NCI-H446 treated with DMSO at 0.1 percent for 48 hours (cell line): Measurements from ENCODE around the gene FRMPD3.
"Not testable (repeated sequence)": the region's sequence is repeated elsewhere in the genome, so short reads cannot be mapped to it uniquely, and the experiment has no call there.

Source experiments
- DNase-seq: peaks from one replicate; lab custom pipeline; 2025; lab: John Stamatoyannopoulos, UW

FRMPD3 gene

DNA sequence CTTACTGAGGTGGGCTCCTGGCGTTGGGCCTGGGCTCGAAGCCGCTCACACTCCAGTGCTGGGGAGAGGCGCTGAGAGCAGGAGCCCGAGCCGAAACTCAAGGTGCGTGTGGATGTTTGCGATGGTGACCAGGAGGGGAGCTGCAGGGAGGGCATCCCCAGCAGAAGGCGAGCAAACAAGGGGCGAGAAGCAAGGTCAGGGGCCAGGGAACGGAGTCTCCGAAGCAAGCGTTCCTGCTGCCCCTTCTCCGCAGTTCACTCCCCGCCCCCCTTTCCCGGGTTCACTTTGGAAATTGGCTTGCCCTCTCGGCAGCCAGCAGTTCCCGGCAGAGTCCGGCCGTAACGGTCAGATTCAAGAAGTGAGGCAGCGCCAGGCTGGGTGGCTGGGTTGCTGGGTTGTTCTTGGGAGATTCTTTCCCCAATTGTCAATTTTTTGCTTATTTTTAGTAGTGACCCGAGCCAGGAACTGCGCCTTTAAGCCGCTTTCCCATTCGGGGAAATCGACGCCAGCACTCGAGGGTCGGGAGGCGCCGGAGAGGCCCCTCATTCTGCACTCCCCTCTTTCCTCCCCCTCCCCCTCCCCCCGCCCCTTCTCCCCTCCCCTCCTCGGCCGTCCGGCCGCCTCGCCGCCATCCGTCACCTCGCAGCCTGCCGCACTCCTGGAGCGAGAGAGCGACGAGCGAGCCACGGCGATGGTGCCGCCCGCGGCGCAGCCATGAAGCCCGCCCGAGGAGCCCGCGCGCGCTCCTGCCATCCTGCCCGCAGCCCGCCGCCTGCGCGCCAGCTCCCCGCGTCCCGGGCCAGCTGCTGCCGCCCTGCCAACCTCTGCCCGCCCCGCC lies at the start of gene FRMPD3:
FRMPD3 (plus strand) TSS at position 655 of the 838 bp plus-strand sequence. CDS start 76,937 bp downstream, outside the sequence.
- no peak for DNase-seq

DNA sequence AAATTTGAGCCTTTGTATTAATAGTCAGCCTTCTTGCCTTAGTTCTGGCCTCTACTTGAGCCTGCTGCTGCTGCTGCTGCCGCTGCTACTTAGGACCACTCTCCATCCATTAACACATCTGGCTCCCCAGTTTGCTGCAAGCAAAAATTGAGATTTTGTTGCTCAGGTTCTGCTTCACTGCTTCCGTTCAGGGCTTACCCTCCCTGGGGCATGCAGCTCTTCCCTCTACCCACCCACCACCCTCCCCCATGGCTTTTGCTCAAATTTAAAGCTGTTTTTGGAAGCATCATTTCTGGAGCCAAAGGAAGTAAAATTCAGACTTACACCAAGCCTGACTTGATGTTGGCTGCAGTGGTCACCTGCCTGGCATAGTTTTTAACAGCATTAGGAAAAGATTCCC lies 28.9 kb upstream of the FRMPD3 start:
- DNase-seq: no peak

DNA sequence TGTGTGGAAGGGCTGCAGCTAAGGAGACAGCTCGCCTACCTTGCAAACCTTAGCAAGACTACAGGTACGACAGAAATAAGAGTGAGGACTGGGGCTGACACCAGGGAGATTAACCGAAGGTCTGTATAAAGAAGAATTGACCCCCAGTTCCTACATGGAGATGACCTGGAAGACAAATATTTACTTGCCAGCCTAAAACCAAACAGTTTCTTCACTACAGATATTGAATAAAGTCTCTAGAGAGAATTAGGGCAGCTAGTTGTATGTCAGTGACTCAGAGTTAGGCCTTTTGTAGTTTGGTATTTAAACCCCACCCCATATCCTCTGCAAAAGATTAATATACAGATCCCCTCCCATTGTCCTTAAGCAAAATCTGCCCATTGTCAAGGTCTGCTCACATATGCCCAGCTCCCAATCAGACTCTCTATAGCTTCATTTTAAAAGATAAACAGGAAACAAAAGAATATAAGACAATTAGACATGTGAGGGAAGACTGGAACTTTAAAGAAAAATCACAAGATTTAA lies 28.1 kb upstream of the FRMPD3 start:
- DNase-seq: no peak

DNA sequence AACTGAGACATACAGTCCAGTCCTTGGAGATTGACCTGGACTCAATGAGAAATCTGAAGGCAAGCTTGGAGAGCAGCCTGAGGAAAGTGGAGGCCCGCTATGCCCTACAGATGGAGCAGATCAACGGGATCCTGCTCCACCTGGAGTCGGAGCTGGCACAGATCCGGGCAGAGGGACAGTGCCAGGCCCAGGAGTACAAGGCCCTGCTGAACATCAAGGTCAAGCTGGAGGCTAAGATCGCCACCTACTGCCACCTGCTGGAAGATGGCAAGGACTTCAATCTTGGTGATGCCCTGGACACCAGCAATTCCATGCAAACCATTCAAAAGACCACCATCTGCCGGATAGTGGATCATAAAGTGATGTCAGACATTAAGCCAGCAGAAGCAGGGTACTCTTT lies 20.4 kb upstream of the FRMPD3 start:
- no peak for DNase-seq

DNA sequence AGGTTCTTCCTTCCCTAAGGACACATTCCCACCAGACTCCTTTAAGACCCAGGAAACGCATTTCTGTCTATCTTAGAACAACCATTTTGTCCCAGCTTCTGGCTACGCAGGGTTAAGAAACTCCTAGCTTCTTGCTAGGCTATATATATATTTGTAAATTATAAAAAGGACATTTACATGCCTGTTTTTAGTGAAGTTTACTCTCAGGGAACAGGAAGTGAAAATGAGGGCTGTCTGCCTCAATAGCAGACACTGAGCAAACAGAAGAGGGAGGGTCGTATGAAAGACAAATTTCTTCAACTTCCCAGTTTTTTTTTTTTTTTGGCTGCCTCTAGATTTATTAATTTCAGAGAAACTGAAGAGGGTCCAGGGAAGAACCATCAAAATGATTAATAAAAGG lies 9.3 kb upstream of the FRMPD3 start:
- DNase-seq: no peak

DNA sequence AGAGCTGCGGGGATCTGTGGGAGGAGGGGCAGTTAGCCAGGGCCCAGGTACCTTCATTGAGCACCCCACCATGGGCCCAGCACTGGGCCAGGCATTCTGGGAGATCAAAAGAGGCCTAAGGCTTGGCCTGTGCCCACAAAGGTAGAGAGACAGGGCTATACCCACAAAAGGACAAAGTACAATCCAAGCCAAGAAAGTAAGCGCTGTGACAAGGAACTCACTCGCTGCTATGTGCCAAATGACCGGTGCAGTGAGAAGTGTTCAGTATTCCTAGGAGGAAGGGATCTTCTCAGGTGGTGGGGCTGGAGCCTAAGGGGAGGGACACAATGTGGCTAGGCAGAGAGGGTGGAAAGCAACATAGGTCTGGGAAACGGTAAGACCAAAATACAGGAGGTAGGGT lies 8.8 kb upstream of the FRMPD3 start:
- DNase-seq: no peak

DNA sequence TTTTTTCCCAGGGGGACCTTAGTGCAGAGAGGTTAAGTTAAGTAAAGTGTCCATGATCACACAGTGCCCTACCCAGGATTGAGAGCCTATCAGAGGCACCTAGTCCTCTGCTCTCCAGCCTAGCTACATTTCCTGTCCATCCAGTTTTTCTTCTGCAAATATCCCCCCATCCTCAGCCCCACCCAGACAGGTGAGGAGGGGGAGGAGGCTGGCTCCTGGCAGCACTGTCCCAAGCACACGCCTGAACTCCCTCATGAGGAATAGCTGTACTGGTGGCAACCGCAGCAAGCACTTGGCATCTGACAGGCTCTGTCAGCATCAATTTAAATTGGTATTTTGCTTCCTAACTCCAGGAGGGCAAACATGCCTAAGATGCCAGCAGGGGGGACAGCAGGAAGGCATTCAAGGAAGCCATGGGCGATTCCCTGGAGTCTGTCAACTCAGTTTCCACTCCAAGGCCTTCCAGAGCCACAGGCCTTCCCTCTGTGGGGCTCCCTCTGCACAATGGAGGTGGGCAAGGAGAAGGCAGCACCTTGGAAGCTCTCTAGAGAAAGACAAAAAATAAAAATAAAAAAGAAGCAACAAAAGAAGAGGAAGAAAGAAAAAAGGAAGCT lies 6.4 kb upstream of the FRMPD3 start:
- no peak for DNase-seq

DNA sequence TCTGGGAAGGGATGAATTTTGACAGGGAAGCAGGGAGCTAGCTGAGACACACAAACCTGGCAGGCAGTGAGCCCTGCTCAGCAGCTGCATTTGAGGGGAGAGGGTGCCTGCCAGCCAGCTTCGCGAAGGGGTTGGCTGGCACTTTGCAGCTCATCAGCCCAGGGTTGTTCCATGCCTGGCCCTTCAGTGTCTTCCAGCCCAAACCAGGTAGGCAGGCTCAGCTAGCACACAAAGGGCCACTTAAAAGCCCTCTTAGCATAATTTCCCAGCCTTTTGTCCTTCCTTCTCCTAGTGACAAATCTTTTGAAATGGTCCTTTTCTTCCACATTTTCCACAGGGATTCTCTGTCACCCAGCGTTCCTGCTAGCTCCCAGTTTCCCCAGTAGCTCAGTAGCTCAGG lies 4.3 kb upstream of the FRMPD3 start:
- DNase-seq: no peak

DNA sequence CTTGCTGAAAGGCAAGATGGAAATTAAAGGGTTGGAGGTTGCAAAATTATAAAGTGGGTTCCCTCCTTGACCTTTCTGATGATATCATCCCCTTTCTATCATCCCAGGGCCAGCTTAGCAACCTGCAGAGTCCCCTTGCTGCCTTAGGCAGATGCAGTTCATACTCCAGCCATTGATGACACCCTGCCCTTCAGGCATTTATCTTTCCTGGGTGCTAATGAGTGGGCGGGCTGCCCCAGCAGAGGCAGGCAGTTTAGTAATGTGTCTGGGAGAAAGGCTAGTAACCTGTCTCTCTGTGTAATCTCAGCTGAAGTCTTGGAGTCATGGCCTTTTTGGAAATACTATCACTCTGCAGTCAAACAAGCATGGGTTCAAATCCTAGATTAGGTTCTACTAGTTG lies 3.8 kb upstream of the FRMPD3 start:
- no peak for DNase-seq

DNA sequence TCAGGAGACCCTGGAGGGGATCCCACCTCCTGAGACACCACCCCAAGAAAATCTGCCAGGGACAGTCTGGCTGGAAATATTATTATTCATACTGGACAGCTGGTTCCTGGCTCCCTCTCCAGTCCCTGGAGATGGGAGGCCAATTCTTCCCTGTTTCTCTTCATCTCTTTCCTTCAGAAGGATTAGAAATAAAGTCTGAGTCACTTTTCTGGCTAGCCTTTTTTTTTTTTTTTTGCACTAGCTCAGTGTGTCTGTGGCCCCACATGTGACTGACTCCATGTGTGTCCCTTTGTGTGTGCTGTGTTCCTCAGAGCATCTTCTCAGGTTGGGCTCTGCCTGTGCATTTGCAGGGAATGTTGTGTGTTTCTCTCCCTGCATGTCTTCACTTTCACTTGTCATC lies 1.8 kb upstream of the FRMPD3 start:
- no peak for DNase-seq

DNA sequence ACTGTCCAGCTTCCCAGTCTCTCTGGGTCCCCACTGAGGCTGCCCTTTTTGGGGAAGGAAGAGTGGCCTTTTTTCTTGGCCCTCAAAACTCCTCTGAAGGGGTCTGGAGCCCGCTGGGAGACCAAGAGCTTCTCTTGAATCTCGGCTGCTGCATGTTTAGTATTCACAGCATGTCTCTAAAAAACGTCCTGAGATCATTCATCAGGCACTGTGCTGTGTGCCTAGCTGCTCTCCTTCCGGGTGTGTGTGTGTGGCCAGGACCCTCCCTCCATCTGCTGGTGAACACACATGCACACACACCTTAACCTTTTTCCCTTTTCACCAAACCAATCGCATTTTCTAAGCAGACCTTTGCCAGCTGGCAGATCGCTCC lies 841 bp upstream of the FRMPD3 start:
- no peak for DNase-seq

DNA sequence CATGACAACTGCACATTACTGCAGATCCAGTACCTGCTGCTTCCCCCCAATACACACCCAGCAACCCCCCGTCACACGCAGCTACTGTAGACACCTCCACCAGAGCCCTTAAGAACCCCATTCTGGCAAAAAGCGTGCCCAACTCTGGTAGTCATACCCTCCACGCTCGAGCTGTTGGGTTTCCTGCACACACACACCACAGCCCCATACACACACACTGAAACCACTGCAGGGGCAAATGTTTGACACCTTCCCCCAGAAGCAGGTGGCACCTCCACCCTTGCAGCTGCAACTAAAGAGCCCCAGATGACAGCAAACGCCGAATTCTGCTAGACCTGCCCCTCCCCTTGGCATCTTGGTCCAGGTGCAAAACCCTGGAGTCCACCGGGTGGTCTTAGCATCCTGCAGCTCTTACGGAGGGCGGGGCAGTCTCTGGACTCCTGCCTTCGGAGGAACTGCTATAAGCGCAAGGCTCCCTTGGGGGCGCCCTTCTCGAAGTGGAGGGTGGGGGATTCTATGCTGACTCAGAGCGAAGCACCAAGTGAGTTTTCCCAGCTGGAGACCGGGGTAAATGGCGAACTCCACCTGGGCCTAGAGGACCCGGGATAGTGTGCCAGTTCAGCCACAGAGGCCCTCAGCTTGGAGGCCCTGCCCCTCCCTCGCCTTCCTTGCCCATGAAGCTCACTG lies 1.5 kb downstream of the FRMPD3 start:
- no peak for DNase-seq

DNA sequence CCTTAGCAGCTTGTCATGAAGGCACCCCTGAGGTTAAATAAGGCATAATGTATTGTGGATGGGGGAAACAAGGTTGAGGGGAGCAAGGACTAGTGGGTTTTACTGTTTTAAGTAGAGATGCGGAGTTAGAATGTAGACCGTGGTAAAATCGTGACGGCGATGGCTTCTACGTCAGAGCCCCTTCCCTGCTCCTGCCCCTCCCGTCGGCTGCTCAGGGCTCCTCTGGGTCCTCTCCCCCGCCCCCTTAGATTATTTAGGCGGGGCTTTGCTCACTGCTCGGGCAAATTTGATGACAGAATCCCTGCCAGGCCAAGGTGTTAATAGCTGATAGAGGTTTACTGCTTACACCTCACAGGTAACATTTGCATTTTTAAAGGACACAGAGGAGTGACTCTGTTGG lies 2.3 kb downstream of the FRMPD3 start:
- DNase-seq: no peak

DNA sequence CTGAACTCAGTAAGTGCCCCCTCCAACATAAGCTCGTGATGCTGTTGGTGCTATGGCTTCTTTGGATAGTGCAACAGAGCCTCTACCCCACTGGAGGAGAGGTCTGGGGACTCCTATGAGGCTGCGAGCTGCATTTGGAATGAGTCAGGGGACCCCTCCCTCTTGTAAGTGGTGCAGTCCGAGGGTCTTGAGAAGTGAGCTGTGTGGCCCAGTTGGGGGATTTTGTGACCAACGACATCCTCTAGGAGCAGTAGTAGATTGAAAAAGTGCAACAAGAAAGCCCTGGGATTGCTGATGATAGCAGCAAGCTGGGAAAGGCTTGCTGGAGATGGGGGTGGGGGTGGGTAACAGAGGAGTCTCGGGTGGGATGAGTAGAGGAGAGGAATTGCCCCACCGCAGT lies 3.1 kb downstream of the FRMPD3 start:
- no peak for DNase-seq

DNA sequence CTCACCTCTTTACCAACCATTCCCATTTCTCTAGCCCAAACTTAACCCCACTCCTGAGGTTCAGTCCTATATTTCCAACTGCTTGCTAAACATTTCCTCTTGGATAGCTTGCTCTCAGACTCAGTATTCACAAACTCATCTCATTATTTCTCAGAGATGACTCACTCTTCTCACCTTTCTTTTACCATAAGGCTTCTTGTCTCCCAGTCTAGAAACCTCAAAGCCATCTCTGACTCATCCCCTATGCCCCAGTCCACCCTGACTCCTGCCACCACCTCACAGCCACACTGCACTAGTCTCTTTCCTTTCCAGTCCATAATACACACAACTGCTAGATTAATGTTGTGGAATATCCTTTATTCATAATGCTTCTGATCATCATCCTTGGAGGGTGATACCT lies 4.8 kb downstream of the FRMPD3 start:
- DNase-seq: no peak

DNA sequence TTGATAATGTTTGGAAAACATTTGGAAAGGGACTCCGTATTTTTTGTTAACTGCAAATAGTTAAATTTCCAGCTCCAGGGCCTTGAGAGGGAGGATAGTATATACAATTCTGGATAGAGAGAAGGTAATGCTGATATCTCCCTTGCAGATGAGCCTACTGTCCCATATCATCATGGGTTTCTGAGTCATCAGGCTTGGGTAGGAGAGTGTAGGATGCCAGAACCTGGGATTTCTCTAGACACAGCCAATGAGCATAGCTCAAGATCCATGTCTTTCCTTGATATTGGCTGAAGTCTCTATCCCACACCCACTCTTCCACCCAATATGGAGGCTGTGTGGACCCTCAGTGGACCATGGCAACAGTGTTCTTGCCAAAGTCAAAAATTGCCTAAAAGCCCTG lies 7.8 kb downstream of the FRMPD3 start:
- DNase-seq: no peak

DNA sequence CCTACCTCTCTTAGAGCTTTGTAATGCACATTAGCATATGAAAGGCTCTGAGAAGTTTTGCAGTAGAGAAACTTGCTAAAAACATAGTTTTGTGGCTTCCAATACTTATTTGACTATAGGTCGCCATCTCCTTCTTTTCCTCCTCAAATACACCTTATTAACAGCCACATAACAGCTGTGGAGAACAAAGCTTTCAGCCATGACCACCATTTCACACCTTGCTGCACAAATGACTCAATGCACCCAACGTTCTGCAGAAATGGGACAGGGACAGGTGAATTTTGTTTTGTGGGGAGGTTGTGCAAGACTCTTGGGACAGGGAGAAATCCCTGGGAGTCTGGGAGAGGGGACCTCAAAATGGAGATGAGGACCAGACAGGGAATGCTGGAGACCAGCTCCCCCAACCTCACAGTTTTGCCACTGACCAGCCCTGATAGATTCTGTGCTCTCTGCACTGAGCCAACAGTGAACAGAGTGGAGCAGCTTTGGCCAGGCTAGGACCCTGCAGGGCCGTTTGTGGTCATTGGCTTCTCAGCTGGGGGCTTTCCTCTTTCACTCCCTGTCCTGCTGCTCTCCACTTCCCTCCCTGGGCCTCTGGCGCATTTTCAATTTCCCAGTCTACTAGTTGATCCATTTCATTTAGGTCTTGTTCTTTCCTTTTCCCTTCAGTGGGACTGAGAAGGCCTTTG lies 16.6 kb downstream of the FRMPD3 start:
- no peak for DNase-seq

DNA sequence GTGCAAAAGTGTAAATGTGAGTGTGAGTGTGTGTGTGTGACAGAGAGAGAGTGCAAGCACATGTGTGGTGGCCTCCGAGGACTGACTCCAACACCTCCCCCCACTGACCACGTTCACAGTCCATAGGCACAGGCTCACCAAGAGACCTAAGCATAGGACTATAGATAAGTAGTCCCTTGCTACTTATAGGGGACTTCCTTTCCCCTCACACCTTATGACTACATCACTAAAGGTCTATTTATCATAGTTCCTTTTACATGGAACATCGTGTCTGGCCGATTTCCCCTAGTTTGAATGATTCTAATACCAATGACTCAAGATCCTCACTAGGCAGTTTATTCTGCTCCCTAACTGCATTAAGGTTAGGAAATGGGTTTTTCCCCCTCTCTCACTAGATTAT lies 17.8 kb downstream of the FRMPD3 start:
- DNase-seq: no peak

DNA sequence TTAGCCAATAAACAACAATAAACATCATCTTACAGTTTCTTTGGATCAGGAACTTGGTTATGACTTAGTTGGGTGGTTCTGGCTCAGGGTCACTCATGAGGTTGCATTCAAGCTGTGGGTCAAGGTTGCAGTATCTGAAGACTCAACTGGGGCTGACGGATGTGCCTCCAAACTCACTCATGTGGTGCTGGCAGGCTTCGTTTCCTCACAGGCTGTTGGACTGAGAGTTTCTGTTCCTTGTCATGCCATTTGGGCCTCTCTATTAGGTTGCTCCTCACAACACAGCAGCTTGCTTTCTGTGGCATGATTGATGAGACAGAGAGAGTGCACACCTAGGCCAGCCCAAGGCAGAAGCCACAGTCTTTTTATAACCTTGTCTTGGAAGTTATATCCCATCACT lies 20.7 kb downstream of the FRMPD3 start:
- no peak for DNase-seq

DNA sequence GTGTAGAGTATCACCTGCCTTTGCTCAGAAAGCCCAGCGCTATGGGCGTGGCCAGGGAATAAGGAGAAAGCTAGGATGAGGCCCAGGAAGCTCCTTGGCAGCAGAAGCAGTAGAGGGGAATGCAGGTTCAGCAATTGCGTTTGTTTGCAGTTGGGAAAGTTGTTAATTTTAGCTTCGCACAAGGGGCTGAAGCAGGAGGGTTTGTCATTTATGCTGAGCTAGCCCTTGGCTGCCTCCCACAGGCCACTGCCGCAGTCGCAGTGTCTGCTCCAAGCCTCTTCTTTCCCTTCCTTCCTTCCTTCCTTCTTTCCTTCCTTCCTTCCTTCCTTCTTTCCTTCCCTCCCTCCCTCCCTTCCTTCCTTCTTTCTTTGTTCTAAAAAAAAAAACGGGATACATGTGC lies 21.5 kb downstream of the FRMPD3 start:
- DNase-seq: no peak

DNA sequence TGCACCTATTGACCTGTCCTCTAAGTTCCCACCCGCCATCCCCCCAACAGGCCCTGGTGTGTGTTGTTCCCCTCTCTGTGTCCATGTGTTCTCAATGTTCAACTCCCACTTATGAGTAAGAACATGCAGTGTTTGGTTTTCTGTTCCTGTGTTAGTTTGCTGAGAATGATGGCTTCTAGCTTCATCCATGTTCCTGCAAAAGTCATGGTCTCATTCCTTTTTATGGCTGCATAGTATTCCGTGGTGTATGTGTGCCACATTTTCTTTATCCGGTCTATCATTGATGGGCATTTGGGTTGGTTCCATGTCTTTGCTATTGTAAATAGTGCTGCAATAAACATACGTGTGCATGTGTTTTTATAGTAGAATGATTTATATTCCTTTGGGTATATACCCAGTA lies 22.0 kb downstream of the FRMPD3 start:
- DNase-seq: not testable (repeated sequence)

DNA sequence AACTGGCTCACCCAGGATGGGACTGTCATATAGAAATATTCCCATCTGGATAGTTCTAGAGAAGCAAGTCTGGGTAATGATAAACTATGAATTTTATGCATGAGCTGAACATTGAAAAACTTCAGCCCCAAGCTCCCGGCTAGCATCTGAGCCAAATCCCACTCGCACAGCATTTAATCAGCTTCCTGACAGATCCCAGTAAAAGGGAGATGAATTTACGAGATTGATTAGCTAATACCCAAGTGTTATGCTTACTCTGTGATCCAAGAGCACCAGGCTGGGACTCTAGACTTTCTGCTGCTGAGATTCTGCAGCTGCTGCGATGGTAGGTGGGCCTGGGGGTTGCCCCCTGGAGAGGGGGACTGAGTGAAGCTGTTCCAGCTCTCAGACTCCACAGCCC lies 28.0 kb downstream of the FRMPD3 start:
- peak; percentile 66 for DNase-seq
